Stimulated activated CD8-positive, alpha-beta memory T cell treated with anti-CD3 and anti-CD28 coated beads, Interleukin-12 subunit alpha, Interleukin-12 subunit beta, amount 100 ng/mL, for 24 hours (primary cell): ENCODE measurements around the gene ATP11A.
"Not testable (repeated sequence)": the region's sequence is repeated elsewhere in the genome, so short reads cannot be mapped to it uniquely, and the experiment has no call there.

Experiments
- DNase-seq: peaks from one replicate; pipeline ENCODE4 v3.0.0-alpha.2; 2020; ENCODE audit errors: extremely low read depth

Gene ATP11A

DNA sequence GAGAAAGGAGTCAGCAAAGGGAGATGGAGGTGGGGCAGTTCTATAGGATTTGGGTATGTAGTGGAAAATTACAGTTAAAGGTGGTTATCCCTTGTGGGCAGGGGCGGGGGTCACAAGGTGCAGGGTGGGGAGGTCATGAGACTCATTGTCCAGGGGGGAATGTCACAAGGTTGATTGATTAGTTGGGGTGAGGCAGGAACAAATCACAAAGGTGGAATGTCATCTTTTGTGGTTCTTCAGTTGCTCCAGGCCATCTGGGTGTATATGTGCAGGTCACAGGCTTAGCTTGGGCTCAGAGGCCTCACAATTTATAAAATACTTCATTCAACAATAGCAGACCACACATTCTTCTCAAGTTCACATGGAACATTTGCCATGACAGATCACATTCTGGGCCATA is 109.6 kb downstream of the ATP11A start:
- no peak for DNase-seq

DNA sequence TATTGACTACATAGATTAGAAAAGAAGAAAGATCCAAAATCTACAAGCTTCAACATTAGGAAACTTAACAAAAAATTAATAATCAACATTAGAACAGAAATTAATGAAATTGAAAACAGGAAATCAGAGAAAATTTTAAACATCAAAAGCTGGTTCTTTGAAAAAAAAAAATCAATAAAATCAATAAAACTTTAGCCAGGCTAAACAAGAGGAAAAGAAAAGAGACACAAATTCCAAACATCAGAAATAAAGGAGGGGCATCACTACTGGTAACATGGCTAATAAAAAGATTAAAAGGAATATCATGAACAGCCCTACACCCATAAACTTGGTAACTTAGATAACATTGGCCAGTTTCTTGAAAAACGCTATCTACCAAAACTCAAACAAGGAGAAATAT is 110.2 kb downstream of the ATP11A start:
- DNase-seq = no peak

DNA sequence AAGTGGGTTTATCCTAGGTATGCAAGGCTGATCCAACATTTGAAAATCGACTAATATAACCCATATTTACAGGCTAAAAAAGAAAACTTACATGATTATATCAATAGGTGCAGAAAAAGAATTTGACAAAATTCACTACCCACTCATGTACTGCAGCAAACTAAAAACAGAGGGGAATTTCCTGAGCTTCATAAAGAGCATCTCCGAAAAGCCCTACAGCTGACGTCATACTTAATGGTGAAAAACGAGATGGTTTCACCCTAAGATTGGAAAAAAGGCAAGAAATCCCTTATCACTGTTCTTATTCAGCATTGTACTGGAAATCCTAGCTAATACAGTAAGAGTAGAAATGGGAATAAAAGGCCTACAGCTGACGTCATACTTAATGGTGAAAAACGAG is 111.0 kb downstream of the ATP11A start:
- DNase-seq = not testable (repeated sequence)

DNA sequence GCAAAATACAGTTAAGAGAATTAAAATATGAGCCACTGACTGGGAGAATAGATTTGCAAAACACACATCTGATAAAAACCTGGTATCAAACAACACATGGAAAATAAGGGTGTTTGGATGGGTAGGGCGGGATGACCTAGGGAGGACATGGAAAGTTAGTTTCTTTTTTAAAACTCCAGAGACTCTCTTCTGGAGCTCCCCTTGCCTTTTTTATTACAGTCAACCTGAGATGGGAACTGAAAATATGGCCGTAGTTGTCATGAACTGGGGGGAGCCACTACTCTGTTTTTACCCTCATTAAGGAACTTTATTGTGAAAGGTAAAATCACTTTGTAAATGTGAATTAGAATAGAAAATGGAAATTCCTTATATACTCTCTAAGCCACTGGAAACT is 113.0 kb downstream of the ATP11A start:
- no peak for DNase-seq

DNA sequence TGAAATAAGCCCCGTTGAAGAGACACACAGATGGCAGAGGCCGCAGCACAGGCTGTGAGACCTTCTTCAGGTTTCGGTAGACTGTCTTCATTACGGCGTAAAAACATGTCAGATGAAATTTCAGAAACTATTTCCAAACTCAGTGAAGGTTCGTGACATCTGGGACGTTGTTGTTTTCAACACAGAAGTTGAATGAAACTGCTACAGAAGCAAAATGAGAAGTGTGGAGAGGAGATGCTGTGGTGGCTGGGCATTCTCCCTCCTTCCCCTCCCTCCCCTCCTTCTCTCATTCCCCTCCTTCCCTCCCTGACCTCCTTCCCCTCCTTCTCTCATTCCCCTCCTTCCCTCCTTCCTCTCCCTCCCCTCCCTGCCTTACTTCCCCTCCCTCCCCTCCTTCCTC is 113.6 kb downstream of the ATP11A start:
- no peak for DNase-seq

DNA sequence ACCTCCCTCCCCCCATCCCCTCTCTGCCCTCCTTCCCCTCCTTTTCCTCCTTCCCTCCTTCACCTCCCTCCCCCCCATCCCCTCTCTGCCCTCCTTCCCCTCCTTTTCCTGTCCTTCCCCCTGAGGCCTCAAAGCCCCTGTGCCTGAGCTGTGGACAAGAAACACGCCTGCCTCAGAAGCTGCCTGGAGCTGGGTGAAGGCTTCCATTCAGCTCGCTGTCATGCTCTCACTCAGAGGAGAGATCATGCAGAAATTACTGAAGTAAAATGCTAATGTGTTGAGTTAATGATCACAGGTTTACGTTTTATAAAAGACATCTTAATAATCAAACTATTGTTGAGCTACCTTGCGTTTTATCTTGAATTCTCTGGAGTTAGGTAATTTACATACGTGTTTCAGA is 114.5 kb downstream of the ATP11A start:
- DNase-seq = no peak

DNA sequence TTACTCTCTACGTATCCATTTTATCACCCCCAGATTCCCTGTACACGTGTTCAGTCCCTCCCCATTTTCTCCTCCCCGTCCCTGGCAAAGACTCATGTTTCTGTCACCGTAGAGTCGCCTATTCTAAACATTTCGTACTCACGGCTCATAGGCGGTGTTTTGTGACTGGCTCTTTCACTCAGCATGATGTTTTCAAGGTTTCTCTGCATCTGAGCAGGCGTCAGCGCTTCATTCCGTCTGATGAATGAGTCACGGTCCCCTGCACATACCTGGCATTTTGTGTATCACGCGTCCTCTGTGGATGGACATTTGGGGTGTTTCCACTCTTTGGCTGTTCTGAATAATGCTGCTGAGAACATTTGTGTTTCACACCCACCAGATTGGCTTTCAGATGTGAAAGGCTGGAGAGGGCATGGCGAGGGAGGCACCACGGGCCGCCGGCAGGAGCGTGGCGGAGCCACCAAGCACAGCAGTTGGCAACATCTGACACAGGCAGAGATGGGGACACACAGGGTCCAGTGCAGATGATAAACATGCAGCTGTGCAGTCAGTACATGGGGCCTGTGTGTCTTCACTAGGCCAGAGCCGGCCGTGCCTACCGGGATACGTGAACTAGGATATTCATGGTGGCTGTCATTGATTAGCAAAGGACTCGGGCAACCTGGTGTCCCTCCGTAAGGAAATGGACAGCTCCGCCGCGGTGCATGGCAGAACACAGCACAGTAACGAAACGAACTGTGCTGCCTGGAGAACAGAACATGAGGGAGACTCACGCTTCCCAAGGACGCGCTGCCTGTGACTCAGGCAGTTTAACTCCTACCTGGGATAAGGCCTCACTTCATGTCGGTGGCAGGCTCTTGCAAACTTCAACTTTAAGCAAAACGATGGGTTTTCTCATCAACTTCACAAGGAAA is 117.2 kb downstream of the ATP11A start:
- no peak for DNase-seq

DNA sequence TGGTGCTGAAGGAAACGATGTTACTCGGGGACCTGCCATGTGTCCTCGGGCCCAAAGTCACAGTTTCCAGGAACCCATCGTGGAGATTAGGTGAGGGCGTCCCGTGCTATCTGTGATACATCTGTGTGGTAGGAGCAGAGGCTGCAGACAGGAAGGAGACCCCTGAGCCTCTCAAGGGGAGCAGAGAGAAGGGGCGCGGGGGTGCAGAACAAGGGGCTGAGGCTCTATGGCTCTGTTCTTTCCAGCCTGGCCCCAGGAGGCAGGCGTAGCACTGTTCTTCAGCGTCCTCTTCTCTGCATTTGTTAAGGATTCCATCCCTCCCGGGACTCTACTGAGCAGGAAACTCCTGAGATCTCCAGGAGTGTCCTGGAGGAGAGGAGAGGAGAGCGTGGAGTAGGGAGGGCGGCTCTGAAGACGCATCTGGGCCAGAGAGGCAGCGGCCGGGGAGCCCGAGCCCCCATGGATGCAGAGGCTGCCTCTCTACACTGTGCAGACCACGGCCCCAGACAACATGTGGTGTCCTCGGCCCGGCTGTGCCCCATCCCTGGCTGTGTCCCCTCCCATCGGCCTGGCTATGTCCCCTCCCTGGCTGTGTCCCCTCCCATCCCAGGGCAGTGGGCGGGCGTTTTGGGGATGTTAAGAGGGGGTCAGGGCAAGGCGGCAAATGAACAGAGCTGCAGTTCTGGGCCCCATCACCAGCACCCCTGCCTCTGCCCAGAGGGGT is 118.0 kb downstream of the ATP11A start:
- DNase-seq = no peak

DNA sequence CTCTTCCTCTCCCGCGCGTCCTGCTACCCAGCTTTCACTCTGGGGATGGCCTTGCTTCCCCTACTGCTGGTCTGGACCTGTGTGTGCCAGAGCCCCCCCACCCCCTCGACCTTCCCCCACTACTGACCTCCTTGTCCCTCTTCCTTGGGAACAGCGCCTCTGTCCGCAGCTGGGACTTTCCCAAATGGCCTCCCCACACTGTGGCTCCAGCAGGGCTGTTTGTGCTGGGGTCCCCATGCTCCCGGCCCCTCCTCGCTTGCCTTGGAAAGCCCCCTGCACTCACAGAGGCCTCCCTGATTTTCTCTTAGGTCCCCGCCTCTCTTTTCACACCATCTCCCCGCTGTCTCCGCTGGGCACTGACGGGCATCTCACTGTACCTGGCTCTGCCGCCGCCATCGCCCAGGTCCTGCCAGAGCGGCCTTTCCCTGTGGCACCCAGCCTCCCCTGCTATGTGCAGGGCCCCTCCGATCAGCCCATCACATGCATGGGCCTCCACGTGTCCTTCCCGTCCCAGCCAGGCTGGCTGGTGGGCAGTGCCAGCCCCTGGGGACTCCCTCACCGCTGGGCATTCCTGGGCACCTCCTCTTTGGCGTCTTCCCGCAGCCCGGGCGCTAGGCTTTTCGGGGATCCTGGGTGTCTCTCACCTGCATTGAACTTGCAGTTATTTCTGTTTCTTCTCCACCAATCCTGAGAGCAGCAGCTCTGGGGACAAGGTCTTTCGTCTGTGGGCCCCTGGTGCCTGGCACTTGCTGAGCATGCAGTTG is 118.7 kb downstream of the ATP11A start:
- DNase-seq = no peak

DNA sequence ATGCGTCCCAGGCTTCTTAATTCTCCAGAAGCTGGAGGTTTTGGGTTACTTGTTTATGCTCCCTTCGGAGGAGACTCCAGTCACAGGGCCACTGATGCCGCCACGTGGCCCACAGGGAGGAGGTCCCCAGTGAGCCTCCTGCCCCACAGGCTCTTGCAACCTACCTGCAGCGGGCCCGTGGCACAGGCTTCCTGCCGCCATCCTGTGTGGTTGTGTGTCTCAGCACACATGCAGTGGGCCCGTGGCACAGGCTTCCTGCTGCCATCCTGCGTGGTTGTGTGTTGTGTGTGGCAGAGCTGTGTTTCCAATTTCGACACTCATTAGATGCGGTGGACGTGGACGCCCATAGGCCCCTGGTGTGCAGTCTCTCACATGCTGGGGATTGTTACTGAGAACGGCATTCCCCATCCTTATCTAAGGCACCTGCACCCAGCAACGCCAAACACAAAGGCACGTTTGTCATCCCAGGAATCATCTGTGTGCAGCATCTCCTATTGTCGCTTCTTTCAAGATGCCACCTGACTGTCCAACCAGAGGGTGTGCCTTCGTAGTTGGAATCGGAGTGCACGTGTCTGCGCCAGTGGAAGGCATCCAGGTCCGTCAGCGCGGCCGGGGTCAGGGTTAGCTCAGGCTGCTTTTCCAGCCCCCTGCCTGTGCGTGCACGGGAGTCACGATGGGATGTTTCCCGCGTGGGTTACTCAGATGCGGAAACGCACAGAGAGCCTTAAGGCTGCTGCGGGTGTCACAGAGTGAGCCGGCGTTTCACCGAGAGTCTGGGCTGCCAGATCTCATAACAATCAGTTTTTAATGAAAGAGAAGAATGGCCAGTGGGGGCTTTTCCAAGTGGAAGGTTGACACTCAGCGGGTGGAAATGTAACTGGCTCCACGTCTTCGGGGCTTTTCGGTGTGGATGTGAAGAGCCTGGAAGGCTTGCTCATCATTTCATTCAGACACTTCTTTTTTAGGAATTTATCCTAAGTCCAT is 119.8 kb downstream of the ATP11A start:
- DNase-seq = no peak

DNA sequence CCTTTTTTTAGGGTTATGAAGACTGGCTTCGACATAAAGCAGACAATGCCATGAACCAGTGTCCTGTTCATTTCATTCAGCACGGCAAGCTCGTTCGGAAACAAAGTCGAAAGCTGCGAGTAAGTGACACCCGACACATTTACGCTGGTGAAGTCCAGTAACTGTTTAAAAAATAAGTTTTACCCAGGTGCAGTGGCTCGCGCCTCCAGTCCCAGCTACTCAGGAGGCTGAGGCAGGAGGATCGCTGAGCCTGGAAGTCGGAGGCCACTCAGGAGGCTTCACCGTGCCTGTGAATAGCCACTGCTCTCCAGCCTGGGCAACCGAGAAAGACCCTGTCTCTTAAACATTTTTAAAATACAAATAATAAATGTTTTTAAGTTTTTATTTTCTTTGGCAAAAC is 120.8 kb downstream of the ATP11A start:
- DNase-seq = no peak

DNA sequence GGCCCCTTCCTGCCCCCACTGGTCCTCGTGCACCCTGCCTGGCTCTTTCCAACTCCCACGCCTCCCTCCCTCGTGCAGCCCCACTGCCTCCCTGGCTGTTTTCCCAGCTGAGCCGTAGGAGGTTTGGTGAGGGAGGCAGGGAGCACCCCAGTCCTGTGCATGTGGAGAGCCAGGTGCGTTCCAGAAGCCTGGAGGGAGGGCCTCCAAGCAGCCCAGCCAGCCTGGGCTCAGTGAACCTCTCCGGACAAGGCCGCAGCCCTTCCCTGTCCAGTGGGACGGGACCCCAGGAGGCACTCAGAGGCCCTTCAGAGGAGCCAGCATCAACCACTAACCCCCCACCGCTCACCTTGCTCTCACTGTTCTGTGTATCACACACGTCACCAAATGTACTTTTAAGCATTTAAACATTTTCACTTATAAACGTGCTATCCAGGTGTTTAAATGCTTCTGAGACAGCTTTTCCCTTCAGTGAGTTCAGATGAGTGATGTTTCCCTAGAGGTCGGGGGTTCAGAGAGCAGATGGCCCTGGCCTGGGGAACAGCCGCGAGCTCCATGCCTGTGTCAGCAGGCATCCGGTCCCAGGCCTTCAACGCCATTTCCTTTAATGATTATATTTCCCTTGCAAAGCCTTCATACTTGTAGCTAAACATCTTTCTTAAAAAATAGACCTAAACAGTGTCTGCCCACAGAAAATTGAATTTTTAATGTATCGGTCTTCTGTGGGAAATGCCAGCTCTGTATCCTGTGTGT is 122.6 kb downstream of the ATP11A start:
- no peak for DNase-seq

DNA sequence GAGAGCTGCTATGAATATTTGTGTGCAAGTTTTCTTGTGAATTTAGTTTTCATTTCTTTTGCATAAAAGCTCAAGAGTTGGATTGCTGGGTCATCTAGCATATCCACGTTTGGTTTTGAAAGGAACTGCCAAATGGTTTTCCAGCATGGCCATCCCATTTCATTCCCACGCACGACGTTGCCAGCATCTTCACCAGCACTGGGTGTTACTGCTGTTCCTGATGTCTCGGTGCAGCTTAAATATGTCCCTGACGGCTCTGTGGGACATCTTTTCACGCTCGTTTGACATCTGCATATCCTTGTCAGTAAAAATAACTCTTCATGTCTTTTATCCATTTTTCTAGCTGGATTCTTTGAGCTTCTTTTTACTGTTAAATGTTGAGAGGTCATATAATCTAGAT is 123.7 kb downstream of the ATP11A start:
- DNase-seq = no peak

DNA sequence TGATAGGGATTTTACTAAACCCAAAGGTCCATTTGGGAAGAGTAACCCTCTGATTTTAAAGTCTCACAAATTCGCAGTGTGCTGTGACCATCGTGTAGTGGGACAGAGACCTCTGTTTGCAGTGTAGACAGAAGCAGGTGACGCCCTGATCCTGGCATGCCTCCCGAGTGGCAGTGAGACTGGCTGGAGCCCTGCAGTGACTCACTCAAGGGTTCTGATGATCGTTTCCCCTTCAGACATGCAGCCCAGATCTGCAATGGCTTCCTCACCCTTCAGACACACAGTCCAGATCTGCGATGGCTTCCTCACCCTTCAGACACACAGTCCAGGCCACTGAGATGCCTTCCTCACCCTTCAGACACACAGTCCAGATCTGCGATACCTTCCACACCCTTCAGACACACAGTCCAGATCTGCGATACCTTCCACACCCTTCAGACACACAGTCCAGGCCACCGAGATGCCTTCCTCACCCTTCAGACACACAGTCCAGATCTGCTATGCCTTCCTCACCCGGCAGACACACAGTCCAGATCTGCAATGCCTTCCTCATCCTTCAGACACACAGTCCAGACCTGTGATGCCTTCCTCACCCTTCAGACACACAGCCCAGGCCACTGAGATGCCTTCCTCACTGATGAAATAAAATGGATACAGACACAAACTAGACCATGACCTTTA is 125.2 kb downstream of the ATP11A start:
- DNase-seq = no peak

DNA sequence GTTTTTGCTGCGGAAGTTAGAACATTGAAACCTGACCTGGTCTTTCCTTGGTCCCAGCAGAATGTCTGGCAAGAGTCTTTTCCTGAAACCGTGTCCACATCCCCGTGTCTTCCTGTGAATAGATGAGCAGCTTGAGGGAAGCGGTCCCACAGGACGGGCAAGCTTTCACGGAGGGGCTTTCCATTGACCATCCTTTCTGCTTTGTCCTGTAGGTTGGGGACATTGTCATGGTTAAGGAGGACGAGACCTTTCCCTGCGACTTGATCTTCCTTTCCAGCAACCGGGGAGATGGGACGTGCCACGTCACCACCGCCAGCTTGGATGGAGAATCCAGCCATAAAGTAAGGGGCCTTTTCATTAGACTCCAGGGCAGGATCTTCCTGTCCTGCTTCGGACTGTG is 126.0 kb downstream of the ATP11A start:
- no peak for DNase-seq

DNA sequence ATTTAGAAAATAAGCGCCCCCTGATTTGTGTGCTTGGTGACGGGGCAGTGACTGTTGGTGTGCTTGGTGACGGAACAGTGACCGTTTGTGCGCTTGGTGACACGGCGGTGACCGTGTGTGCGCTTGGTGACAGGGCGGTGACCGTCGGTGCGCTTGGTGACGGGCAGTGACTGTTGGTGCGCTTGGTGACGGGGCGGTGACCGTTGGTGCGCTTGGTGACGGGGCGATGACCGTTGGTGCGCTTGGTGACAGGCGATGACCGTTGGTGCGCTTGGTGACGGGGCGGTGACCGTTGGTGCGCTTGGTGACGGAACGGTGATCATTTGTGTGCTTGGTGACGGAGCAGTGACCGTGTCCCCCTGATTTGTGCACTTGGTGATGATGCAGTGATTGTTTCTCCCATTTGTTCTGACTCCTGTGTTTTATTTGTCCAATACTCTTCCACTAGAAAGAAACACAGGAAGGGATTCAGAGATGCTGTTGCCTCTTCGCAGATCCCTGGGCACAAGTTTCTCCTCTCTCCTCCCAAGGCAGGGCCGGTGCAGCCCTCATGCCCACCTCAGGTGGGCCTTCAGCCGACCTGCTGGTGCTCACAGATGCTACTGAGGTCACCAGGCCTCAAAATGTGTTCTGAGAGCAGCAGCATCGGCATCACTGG is 128.3 kb downstream of the ATP11A start:
- DNase-seq = no peak

DNA sequence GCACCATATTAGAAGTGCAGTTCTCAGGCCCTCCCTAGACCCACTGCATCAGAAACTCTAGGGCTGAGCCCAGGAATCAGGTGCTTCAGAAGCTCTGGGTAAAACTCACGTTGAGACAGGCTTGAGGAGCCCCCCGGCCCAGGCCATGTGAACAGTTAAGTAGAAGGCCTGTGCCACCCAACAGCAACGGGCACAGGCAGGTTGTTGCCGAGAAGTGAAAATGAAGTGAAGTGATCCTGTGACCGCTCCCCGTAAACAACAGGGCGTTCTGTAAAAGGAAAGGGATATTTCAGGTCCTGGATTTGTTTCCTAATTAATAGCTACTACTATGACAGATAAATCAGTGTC is 128.8 kb downstream of the ATP11A start:
- DNase-seq = no peak

DNA sequence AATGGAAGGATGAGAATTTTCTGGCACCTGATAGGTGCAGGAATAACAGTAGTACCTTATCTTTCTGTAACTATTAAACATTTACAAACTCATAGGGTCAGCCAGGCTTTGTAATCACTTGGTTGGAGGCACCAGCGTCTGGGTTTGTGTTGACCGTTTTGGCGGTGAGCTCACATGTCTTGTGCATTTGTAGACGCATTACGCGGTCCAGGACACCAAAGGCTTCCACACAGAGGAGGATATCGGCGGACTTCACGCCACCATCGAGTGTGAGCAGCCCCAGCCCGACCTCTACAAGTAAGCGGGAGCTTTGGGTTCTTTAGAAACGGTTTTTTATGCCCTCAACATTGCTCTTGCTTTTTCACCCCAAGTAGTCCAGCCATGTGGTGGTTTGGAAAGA is 129.3 kb downstream of the ATP11A start:
- DNase-seq = no peak

DNA sequence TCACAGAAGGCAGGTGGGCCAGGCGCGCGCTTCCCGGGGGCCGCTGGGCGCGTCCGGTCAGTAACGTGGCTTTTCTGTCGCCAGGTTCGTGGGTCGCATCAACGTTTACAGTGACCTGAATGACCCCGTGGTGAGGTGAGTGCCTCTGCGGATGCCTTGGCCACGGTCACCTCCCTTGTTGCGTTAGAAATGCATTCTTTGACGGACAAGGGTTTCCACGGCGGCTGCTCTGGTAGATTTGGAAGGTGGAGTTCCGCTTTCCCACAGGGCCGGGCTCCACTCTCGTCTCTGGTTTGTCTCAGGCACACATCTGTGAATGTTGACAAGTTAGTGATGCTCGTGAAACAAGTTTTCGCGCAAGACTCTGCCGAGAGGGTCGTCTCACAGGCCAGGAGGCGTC is 130.0 kb downstream of the ATP11A start:
- DNase-seq = no peak

DNA sequence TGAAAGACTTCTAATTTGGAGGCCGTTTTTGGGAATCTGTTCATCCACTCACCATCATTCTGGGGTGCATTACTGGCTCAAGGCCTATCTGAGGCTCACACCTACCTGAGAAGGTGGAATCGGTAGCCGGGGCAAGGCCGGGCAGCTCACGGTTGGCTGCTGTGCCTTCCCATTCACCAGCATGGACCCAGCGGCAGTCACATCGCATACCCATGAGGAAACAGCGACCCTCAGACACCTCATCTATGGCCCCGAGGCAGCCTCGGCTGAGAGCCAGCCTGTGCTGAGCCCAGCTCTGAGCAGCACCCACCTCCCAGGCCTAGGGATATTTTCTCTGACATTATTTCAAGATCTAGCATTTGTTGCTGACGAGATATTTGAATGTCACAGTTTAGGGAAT is 130.5 kb downstream of the ATP11A start:
- DNase-seq = no peak
